Mononuclear cell (primary cell): ENCODE results near the gene ATP8A2. TPM values are rescaled to one million over a fixed set of nuclear protein-coding genes. Genes with fewer than 3 reads are reported as not detected.

Experiments
- H3K27me3 ChIP-seq: 2 replicates; pipeline ENCODE4 v1.6.0; 2011; ENCODE audit warnings: low read length, control low read depth; ENCODE audit not compliant: insufficient read depth
- H3K4me1 ChIP-seq: 2 replicates; pipeline ENCODE4 v1.5.1; 2011; ENCODE audit warnings: mild to moderate bottlenecking, low read length, control low read depth; ENCODE audit not compliant: insufficient read depth
- H3K4me3 ChIP-seq: 2 replicates; pipeline ENCODE4 v1.5.1; 2011; ENCODE audit warnings: mild to moderate bottlenecking, low read length, moderate library complexity
- H3K9me3 ChIP-seq: 2 replicates; pipeline ENCODE4 v1.5.1; 2011; ENCODE audit warnings: low read depth, mild to moderate bottlenecking, control low read depth, low read length
- total RNA-seq: library from RNA; depleted of rRNA; stranded (reverse); fragments of >200 nt; gene quantifications from one replicate; pipeline ENCODE4 v1.2.3, GENCODE V29; 2012

Gene ATP8A2
- total RNA-seq, 1 donor: 0.21 TPM

DNA sequence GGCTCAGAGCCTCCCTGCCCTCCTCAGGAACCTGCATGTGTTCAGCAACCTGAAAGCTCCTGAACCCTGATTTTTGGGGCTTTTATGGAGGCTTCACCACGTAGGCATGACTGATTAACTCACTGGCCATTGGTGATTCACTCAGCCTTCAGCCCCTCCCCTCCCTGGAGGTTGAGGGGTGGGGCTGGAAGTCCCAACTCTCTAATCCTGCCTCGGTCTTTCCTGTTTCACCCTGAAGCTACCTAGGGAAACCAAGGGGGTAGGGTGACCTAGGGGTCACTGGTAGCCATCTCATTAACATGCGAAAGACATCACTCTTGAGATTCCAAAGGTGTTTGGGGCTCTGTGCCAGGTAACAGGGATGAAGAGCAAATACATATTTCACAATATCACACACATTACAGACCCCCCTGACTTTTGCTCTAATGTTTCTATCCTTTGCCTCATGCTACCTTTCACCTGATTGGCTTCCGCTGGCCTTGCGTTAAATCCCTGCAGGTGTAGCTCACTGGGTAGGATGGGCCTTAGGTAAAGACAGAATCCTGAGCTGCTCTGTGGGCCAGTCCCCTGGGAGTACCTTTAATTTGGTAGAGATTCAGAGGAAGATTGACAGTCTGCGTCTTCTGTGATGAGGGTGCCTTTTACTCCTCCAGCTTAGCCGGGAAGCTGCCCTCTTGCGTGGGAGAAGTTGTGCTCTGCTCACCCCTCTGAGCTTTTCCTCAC, 260.6 kb downstream of the ATP8A2 start:
- Histone ChIP-seq H3K4me3 (no peak overlapping the region), H3K27me3 (no peaks in the 10 kb centered on the region)

DNA sequence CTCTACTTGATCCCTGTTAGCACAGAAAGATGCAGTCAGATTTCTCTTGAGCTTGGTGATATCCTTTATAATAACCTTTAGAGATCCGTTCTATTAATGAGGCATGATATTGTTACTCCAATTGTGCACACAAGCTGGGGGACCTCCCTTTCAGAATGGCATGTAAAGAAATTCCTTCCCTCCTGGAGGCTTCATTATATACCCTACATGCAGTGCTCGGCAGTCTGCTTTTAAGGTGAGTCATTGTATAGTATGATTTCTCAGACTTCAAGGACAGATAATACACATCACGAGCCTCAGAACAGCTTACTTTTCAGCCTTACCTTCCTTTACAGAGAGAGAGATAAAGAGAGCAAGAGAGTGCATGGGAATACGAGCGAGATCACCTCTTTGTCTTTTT, 261.3 kb downstream of the ATP8A2 start:
- Histone ChIP-seq H3K4me1 (no peaks in the 10 kb centered on the region), H3K4me3 (no peak overlapping the region), H3K9me3 (no peaks in the 10 kb centered on the region), H3K27me3 (no peaks in the 10 kb centered on the region)

More for the DNA sequence above, 260.6 kb downstream of the ATP8A2 start:
- H3K4me1 ChIP-seq: no peaks in the 10 kb centered on the region
- H3K9me3 ChIP-seq: no peaks in the 10 kb centered on the region

DNA sequence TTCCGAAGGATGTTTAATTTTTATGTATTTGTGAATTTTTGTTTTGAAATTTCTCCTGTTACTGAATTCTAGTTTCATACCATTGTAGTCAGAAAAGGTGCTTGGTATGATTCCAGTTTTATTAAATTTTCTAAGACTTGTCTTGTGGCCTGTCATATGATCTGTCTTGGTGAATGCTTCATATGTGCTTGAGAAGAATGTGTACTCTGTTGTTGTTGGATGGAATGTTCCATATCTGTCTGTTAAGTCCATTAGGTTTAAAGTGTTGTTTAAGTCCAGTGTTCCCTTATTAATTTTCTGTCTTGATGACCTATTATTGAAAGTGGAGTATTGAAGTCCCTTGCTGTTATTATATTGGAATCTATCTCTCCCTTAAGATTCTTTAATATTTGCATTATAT, 273.9 kb downstream of the ATP8A2 start:
- no peaks in the 10 kb centered on the region for H3K4me1 ChIP-seq
- no peak overlapping the region for H3K4me3 ChIP-seq
- H3K27me3 ChIP-seq: no peaks in the 10 kb centered on the region
- no peaks in the 10 kb centered on the region for H3K9me3 ChIP-seq

DNA sequence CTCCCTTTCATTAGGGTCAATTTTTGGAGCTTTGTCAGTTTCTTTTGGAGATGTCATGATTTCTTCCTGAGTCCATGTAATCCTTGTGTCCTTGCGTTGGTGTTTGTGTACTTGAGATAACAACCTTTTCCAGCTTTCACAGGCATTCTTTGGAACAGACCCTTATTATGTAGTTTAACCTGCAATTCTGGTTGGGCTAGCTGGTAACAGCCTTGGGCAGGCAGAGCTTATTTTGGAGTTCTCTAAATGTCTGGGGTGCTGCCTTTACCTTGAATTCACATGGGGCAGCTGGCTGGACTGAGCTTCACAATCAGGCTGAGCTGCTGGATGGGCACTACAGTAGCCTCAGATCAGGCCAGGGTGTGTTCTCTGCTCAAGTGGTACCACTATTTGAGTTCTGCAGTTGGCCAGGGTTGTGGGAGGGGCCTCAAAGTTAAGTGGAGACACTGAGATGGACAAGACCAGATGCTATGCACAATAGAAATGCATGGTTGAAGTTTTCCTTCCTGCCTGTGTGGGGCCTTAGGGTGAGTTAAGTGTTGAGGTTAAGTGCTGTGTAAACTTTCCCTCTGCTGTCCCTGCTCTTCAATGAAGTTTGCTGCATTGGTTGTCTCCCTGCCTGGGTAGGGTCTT, 277.3 kb downstream of the ATP8A2 start:
- H3K9me3 ChIP-seq: no peaks in the 10 kb centered on the region
- no peaks in the 10 kb centered on the region for H3K27me3 ChIP-seq
- H3K4me3 ChIP-seq: no peak overlapping the region
- no peaks in the 10 kb centered on the region for H3K4me1 ChIP-seq

DNA sequence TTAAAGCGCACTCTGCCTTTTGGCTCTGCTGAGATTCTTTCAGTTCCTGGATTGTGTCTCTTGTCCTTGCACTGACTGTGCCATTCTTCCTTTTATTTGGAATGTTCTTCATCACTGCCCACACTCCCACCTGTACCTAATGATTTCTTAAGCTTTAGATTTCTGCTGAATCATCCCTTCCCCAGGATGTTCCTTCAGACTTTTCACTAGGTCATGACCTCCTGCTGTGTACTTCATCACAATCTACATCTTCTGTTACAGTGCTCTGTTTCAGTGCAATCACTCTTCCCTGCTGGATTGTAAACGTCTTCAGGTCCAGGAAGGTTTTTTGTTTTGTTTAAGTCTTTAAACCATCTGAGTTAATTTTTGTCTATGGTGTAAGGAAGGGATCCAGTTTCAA, 281.0 kb downstream of the ATP8A2 start:
- Histone ChIP-seq H3K4me1 (no peaks in the 10 kb centered on the region), H3K4me3 (no peak overlapping the region), H3K27me3 (no peaks in the 10 kb centered on the region), H3K9me3 (no peaks in the 10 kb centered on the region)

DNA sequence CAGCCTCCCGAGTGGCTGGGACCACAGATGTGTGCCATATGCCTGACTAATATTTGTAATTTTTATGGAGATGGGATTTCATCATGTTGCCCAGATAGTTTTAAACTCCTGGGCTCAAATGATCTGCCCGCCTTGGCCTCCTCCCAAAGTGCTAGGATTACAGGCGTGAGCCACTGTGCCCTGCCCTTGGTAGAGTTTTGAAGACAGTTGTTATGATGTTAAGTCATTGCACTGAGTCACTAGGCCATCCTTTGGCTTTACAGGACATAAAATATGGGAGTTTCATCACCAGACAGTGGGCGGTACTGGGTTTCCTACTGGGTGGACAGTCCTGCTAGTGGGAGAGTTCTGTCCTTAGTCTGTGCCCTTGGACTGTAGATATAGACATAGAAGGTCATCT, 282.5 kb downstream of the ATP8A2 start:
- Histone ChIP-seq H3K9me3 (no peaks in the 10 kb centered on the region), H3K4me3 (no peak overlapping the region), H3K4me1 (no peaks in the 10 kb centered on the region), H3K27me3 (no peaks in the 10 kb centered on the region)

DNA sequence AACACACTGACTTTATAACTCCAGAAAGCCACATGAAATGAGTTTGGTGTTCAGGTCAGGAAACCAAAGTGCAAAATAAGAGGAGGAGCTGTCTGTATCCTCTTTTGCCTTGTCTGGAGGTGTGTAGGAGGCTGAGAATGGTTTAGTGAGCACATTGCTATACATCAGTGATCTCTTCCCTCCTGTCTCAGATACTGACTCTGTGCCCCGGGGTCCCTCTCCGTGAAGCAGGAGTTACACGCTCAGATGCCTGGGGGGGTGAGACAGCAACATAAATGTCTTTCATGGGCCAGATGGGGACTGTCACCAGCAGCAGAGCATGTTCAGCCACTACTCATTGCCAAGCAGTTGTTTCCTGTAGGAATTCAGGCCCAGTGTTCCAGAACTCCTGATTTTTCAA, 285.4 kb downstream of the ATP8A2 start:
- no peak overlapping the region for H3K4me3 ChIP-seq
- no peaks in the 10 kb centered on the region for H3K9me3 ChIP-seq
- H3K4me1 ChIP-seq: no peaks in the 10 kb centered on the region
- no peaks in the 10 kb centered on the region for H3K27me3 ChIP-seq

DNA sequence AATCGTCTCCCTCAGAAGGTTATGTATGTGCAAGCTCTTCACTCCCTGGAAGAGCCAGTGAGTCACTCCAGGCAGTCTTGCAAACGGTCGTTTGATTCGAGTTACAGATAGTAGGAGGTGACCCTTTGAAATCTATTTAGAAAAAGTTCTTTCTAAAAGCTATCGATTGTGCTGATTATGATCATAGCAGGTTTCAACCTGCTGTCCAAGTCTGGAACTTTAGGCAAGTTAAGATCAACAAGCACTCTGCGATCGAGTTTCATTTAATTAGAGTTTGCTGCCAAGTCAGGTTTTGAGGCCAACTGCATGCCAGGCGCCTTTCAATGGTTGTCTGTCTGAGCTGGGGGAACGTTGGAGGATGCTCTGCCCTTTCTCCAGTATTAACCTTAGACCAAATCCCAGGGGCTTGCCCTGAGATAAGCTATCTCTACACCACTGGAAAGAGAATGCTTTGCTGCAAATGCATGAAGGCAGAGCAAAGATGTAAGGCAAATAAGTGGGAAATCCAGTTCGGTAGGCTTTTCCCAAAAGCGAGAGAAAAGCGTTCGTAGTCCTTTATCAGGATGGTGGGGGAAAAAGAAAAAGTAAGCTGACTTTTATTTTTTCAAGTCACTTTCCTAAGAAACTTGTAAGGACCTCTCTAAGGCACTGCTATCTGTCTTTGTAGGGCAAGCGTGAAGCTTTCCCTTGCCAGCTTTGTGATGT, 287.5 kb downstream of the ATP8A2 start:
- Histone ChIP-seq H3K4me3 (no peak overlapping the region), H3K9me3 (no peaks in the 10 kb centered on the region), H3K4me1 (no peaks in the 10 kb centered on the region), H3K27me3 (no peaks in the 10 kb centered on the region)

DNA sequence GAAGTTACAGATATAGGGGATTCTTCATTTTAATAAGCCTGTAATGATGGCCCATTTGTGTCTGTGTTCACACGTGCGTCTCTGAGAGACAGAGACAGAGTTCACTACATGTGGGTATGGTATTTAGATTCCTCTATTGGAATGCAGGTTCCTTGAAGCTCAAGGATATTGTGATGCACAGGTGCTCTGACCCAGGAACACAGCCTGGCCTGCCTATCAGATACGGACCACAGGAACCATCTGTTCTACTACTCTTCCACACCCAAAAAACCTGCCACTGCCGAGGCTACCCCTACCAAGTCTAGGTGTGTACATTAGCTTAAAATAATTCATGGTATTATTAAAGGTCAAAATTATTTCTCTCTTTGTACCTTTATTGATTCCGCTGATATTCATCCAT, 289.2 kb downstream of the ATP8A2 start:
- Histone ChIP-seq H3K9me3 (no peaks in the 10 kb centered on the region), H3K4me3 (no peak overlapping the region), H3K27me3 (no peaks in the 10 kb centered on the region), H3K4me1 (no peaks in the 10 kb centered on the region)

DNA sequence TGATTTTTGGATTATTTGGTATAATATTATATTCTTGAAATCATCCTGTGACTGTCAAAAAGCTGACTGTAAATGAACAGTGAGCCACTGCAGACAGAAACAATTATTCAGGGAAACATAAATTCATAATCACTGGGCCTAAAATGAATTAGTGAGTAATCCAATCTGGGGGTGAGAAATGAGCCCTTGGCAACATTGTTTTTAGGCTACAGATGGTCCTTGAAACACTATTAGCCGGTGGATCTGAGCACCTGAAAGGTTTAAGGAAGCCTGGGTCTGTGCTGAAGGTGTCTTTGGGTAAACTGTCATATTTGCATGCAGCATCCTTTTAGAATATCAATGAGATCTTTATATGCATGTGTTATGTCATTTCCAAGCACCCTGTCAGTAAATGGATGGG, 290.7 kb downstream of the ATP8A2 start:
- Histone ChIP-seq H3K9me3 (no peaks in the 10 kb centered on the region), H3K4me3 (no peak overlapping the region), H3K27me3 (no peaks in the 10 kb centered on the region), H3K4me1 (no peaks in the 10 kb centered on the region)

DNA sequence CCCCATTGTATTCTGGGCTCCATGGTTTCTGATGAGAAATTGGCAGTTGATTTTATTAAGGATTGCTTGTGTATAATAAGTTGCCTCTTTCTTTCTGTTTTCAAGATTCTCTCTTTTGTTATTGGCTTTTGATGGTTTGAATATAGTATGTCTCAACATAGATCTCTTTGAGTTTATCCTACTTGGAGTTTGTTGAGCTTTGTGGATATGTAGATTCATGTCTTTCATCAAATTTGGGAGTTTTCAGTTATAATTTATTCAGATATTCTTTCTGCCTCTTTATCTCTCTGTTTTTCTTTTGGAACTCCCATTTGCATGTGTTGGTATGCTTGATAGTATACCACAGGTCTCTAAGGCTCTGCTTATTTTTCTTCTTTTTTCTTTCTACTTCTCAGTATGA, 296.6 kb downstream of the ATP8A2 start:
- Histone ChIP-seq H3K27me3 (no peaks in the 10 kb centered on the region), H3K9me3 (peaks cover 8% of the 10 kb centered on the region), H3K4me3 (no peak overlapping the region), H3K4me1 (no peaks in the 10 kb centered on the region)

DNA sequence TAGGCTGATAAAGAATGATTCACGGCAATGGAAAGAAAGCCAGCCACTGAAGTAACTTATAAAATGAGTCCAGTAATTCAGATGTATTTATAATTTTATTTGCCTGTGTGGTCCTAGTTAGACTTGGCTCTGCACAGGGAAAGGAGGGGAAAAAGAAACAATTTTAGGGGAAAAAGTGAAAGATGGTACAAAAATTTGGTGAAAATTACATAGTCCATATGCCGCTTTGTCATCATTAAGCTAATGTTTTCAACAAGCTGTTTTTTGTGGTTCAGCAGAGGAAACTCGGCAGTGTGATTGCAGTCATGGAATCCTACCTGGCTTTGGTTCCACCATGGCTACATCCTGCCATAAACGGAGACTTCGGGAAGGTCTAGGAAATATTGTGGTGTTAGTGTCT, 301.9 kb downstream of the ATP8A2 start:
- H3K4me1 ChIP-seq: no peaks in the 10 kb centered on the region
- H3K9me3 ChIP-seq: no peaks in the 10 kb centered on the region
- no peaks in the 10 kb centered on the region for H3K27me3 ChIP-seq
- no peak overlapping the region for H3K4me3 ChIP-seq

DNA sequence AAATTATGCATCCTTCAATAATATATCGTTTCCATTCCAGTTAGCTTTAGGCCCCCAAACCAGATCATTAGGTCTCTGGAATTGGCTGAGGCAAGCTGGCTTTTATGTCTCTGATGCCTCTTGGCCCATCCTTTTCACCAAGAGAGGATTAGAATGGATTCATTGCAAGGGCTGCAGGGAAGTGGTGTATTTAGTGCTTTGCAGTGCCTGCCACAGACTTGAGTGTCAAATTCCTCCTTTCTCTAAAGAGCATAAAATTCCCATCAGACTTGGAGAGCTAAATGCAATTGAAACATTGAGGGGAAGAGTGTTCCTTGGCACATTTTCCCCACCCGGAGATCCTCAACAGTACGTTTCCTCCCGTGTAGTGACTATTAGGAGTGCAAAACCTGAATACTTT, 302.6 kb downstream of the ATP8A2 start:
- Histone ChIP-seq H3K27me3 (no peaks in the 10 kb centered on the region), H3K9me3 (no peaks in the 10 kb centered on the region), H3K4me1 (no peaks in the 10 kb centered on the region), H3K4me3 (no peak overlapping the region)

DNA sequence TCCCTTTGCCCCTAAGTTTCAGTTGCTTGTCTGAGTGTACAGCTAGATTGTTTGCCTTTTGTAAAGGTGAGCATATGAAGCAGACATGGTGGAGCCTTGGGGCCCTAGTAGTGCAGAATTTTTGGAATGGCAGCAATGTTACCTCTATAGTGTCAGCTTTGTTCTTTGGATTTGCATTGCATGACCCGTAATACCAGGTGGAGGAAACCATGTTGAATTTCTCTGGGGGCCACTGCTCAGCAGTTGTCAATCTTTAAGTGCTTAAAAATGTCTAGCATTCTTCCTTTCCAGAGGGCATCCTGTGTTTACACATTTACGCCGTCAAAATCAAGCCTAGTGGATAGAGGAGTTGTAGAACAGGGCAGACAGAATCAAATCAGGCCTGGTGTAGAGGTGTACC, 303.3 kb downstream of the ATP8A2 start:
- Histone ChIP-seq H3K9me3 (no peaks in the 10 kb centered on the region), H3K27me3 (no peaks in the 10 kb centered on the region), H3K4me1 (no peaks in the 10 kb centered on the region), H3K4me3 (no peak overlapping the region)

DNA sequence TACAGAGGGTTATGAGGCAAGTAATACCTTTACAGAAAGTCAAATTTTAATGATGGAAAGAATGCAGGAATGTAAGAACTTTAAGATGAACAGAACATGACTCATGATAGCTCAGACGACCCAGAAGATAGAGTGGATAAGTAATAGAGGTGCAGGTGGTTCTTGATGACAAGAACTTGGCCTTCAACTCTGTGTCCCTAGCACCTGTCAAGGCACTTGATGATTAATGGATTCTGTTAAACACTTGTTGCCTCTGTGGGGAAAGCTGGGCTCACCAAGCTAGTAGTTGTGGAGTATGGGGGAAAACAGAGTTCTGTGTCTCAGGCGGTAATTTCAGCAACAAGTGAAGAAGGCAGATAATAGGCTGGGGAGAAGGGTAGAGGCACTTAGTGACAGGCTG, 306.2 kb downstream of the ATP8A2 start:
- Histone ChIP-seq H3K9me3 (no peaks in the 10 kb centered on the region), H3K4me1 (no peaks in the 10 kb centered on the region), H3K4me3 (no peak overlapping the region), H3K27me3 (no peaks in the 10 kb centered on the region)

DNA sequence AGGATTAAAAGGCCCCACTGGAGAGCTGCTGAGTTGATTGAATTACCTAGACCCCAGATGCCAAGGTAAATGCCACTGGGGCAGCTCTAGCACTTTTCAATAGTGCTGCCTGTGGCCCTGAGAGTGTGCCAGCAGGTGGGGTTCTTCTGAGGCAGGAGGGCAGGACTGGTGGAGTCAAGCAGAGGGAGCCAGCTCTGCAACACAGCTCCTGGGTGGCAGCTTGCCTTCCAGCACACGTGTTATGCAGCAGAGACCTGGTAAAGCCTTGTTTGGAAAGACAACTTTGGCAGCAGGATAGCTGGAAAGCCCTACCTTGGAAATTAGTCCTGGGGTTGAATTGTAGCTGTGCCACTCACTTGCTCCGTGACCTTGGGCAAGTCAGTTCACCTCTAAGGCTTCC, 306.6 kb downstream of the ATP8A2 start:
- Histone ChIP-seq H3K4me3 (no peak overlapping the region), H3K27me3 (no peaks in the 10 kb centered on the region), H3K9me3 (no peaks in the 10 kb centered on the region), H3K4me1 (no peaks in the 10 kb centered on the region)
